GM19099 (cell line): ENCODE data around the gene TRIM25.

Experiments used
- POLR2A ChIP-seq: IDR thresholded peaks from 3 replicates; pipeline ENCODE4 v1.6.1; 2011; ENCODE audit warnings: low read depth; ENCODE audit not compliant: insufficient read length; ENCODE audit errors: extremely low read depth

The TRIM25 gene

GRCh38 chr17:56876766-56877179, 37.1 kb downstream of the TRIM25 start:
- TF ChIP-seq POLR2A, result no peak

GRCh38 chr17:56870081-56870651, 43.7 kb downstream of the TRIM25 start:
- TF ChIP-seq POLR2A, result peak; percentile 39

GRCh38 chr17:56868716-56869115, 45.1 kb downstream of the TRIM25 start:
- TF ChIP-seq POLR2A, result no peak

GRCh38 chr17:56867948-56868376, 45.9 kb downstream of the TRIM25 start:
- no peak for TF ChIP-seq POLR2A

- TF ChIP-seq POLR2A, result no peak
Observed at GRCh38 chr17:56866496-56866895, 47.4 kb downstream of the TRIM25 start.

- TF ChIP-seq POLR2A, result no peak
Observed at GRCh38 chr17:56866076-56866475, 47.8 kb downstream of the TRIM25 start.

- no peak for TF ChIP-seq POLR2A
Observed at GRCh38 chr17:56863974-56864373, 49.9 kb downstream of the TRIM25 start.

GRCh38 chr17:56861899-56862298, 52.0 kb downstream of the TRIM25 start:
- no peak for TF ChIP-seq POLR2A

- TF ChIP-seq POLR2A, result no peak
Observed at GRCh38 chr17:56851008-56851407, 62.8 kb downstream of the TRIM25 start.

- no peak for TF ChIP-seq POLR2A
Observed at GRCh38 chr17:56850591-56850990, 63.3 kb downstream of the TRIM25 start.

GRCh38 chr17:56849131-56849530, 64.7 kb downstream of the TRIM25 start:
- no peak for TF ChIP-seq POLR2A

GRCh38 chr17:56847106-56847505, 66.7 kb downstream of the TRIM25 start:
- TF ChIP-seq POLR2A, result no peak

- no peak for TF ChIP-seq POLR2A
Observed at GRCh38 chr17:56845934-56846333, 67.9 kb downstream of the TRIM25 start.

- TF ChIP-seq POLR2A, result no peak
Observed at GRCh38 chr17:56842577-56842976, 71.3 kb downstream of the TRIM25 start.

GRCh38 chr17:56838687-56839086, 75.2 kb downstream of the TRIM25 start:
- TF ChIP-seq POLR2A, result no peak
